ENCODE data around the gene L3MBTL1. TPM values are rescaled to one million over a fixed set of nuclear protein-coding genes. Genes with fewer than 3 reads are reported as not detected.
"Not testable (repeated sequence)": the region's sequence is repeated elsewhere in the genome, so short reads cannot be mapped to it uniquely, and the experiment has no call there.

The L3MBTL1 gene
- polyA plus RNA-seq, 1 donor = 18.8 TPM

- Histone ChIP-seq H3K9me3 (ENCODE audit: control insufficient read depth, low read depth, low read length) (no peaks in the 10 kb centered on the region), H3K36me3 (ENCODE audit: control insufficient read depth, insufficient read depth, low read length) (peaks cover 74% of the 10 kb centered on the region), H3K4me3 (ENCODE audit: low read length) (no peak overlapping the region), H3K27me3 (ENCODE audit: control insufficient read depth, insufficient read depth, low read length) (no peaks in the 10 kb centered on the region), H3K4me1 (ENCODE audit: control insufficient read depth, insufficient read depth, low read length) (no peaks in the 10 kb centered on the region), H3K27ac (ENCODE audit: low read length) (no peak overlapping the region)
- WGBS (ENCODE audit: insufficient coverage, low lambda C conversion rate) = 75% methylated on average over 3 of the region's 9 CpGs
- no peak for DNase-seq
Measured at GRCh38 chr20:43464219-43464790, 43.2 kb upstream of the L3MBTL1 start.

DNA sequence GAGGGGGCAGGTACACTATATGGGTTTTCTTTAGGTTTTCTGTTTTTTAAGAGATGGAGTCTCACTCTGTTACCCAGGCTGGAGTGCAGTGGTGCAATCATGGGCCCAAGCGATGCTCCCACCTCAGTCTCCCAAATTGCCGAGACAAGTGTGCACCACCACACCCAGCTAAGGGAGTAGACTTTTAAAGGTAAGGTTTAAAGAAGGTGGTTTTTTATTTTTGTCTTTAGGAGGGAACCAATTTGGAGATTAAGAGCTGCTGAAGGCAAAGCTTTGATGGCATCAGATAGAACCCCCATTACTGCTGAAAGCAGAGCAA is 41.9 kb upstream of the L3MBTL1 start:
- WGBS (ENCODE audit: insufficient coverage, low lambda C conversion rate) = no CpG with 5 or more reads among the region's 2 CpGs
- no peaks in the 10 kb centered on the region for H3K4me1 ChIP-seq (ENCODE audit: control insufficient read depth, insufficient read depth, low read length)
- no peak overlapping the region for H3K4me3 ChIP-seq (ENCODE audit: low read length)
- H3K27ac ChIP-seq (ENCODE audit: low read length) = no peak overlapping the region
- no peaks in the 10 kb centered on the region for H3K27me3 ChIP-seq (ENCODE audit: control insufficient read depth, insufficient read depth, low read length)
- peaks cover 63% of the 10 kb centered on the region for H3K36me3 ChIP-seq (ENCODE audit: control insufficient read depth, insufficient read depth, low read length)
- no peak for DNase-seq
- H3K9me3 ChIP-seq (ENCODE audit: control insufficient read depth, low read depth, low read length) = no peaks in the 10 kb centered on the region

DNA sequence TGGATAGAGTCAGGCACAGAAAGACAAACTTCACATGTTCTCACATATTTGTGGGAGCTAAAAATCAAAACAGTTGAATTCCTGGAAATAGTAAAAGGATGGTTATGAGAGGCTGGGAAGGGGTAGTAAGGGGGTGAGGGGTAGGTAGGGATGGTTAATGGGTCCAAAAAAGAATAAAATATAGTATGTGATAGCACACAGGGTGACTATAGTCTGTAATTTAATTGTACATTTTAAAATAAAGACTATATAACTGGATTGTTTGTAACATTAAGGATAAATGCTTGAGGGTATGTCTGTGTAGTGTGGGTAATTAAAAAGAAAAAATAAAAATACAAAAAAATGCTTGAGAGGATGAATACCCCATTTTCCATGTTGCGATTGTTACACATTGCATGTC is 39.9 kb upstream of the L3MBTL1 start:
- Histone ChIP-seq H3K4me3 (ENCODE audit: low read length) (no peak overlapping the region), H3K36me3 (ENCODE audit: control insufficient read depth, insufficient read depth, low read length) (peaks cover 49% of the 10 kb centered on the region), H3K27ac (ENCODE audit: low read length) (no peak overlapping the region), H3K4me1 (ENCODE audit: control insufficient read depth, insufficient read depth, low read length) (no peaks in the 10 kb centered on the region), H3K27me3 (ENCODE audit: control insufficient read depth, insufficient read depth, low read length) (no peaks in the 10 kb centered on the region), H3K9me3 (ENCODE audit: control insufficient read depth, low read depth, low read length) (no peaks in the 10 kb centered on the region)
- no peak for DNase-seq
- 100% methylated on average over 1 of the region's 1 CpG for WGBS (ENCODE audit: insufficient coverage, low lambda C conversion rate)

GRCh38 chr20:43472671-43473380 is 34.7 kb upstream of the L3MBTL1 start:
- Histone ChIP-seq H3K36me3 (ENCODE audit: control insufficient read depth, insufficient read depth, low read length) (peaks cover 9% of the 10 kb centered on the region), H3K4me3 (ENCODE audit: low read length) (no peak overlapping the region), H3K9me3 (ENCODE audit: control insufficient read depth, low read depth, low read length) (no peaks in the 10 kb centered on the region), H3K4me1 (ENCODE audit: control insufficient read depth, insufficient read depth, low read length) (no peaks in the 10 kb centered on the region), H3K27me3 (ENCODE audit: control insufficient read depth, insufficient read depth, low read length) (no peaks in the 10 kb centered on the region), H3K27ac (ENCODE audit: low read length) (no peak overlapping the region)
- DNase-seq = no peak
- 69% methylated on average over 4 of the region's 11 CpGs for WGBS (ENCODE audit: insufficient coverage, low lambda C conversion rate)

- no CpG with 5 or more reads among the region's 4 CpGs for WGBS (ENCODE audit: insufficient coverage, low lambda C conversion rate)
Measured at GRCh38 chr20:43473381-43473704, 34.2 kb upstream of the L3MBTL1 start.

DNA sequence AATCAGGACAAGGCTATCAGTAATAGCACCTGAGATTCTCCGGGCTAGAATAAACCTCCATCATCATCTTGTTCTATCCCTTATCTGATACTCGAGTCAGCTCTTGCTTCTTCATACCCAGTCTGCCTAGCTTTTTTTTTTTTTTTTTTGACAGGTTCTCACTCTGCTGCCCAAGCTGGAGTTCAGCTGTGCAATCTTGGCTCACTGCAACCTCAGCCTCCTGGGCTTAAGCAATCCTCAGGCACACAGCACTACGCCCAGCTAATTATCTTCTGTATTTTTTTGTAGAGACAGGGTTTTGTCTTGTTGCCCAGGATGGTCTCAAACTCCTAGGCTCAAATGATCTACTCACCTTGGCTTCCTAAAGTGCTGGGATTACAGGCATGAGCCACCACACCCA is 30.3 kb upstream of the L3MBTL1 start:
- Histone ChIP-seq H3K27me3 (ENCODE audit: control insufficient read depth, insufficient read depth, low read length) (no peaks in the 10 kb centered on the region), H3K4me3 (ENCODE audit: low read length) (no peak overlapping the region), H3K4me1 (ENCODE audit: control insufficient read depth, insufficient read depth, low read length) (no peaks in the 10 kb centered on the region), H3K27ac (ENCODE audit: low read length) (no peak overlapping the region), H3K36me3 (ENCODE audit: control insufficient read depth, insufficient read depth, low read length) (peaks cover 2% of the 10 kb centered on the region), H3K9me3 (ENCODE audit: control insufficient read depth, low read depth, low read length) (no peaks in the 10 kb centered on the region)
- no CpG with 5 or more reads among the region's 3 CpGs for WGBS (ENCODE audit: insufficient coverage, low lambda C conversion rate)
- DNase-seq = no peak

More at GRCh38 chr20:43473381-43473704, 34.2 kb upstream of the L3MBTL1 start:
- DNase-seq = no peak
- H3K27me3 ChIP-seq (ENCODE audit: control insufficient read depth, insufficient read depth, low read length) = no peaks in the 10 kb centered on the region
- no peaks in the 10 kb centered on the region for H3K9me3 ChIP-seq (ENCODE audit: control insufficient read depth, low read depth, low read length)
- H3K4me3 ChIP-seq (ENCODE audit: low read length) = no peak overlapping the region
- no peaks in the 10 kb centered on the region for H3K4me1 ChIP-seq (ENCODE audit: control insufficient read depth, insufficient read depth, low read length)
- no peak overlapping the region for H3K27ac ChIP-seq (ENCODE audit: low read length)
- H3K36me3 ChIP-seq (ENCODE audit: control insufficient read depth, insufficient read depth, low read length) = peaks cover 8% of the 10 kb centered on the region

- H3K27ac ChIP-seq (ENCODE audit: low read length) = no peak overlapping the region
- H3K27me3 ChIP-seq (ENCODE audit: control insufficient read depth, insufficient read depth, low read length) = no peaks in the 10 kb centered on the region
- no peak overlapping the region for H3K4me3 ChIP-seq (ENCODE audit: low read length)
- H3K36me3 ChIP-seq (ENCODE audit: control insufficient read depth, insufficient read depth, low read length) = peaks cover 2% of the 10 kb centered on the region
- DNase-seq = no peak
- H3K4me1 ChIP-seq (ENCODE audit: control insufficient read depth, insufficient read depth, low read length) = no peaks in the 10 kb centered on the region
- no peaks in the 10 kb centered on the region for H3K9me3 ChIP-seq (ENCODE audit: control insufficient read depth, low read depth, low read length)
- WGBS (ENCODE audit: insufficient coverage, low lambda C conversion rate) = 100% methylated on average over 1 of the region's 4 CpGs
Measured at GRCh38 chr20:43477619-43478018, 29.9 kb upstream of the L3MBTL1 start.

DNA sequence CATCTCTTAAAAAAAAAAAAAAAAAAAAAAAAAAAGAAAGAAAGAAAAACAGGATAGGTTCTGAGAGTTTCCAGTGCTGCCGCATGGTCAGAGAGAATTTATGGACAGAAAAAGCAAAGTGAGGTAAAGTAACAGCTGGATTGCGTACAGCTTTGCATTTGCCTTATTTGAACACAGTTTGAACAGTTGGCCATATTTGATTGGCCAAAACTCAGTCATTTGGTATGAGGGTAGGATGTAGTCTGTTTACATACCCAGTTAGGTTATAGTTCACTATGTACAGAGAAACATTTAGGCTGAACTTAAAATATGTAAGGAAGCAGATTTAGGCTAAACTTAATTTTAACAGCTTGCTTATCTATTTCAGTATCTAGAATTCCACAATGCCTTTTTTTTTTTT is 17.5 kb upstream of the L3MBTL1 start:
- Histone ChIP-seq H3K4me1 (ENCODE audit: control insufficient read depth, insufficient read depth, low read length) (no peaks in the 10 kb centered on the region), H3K27me3 (ENCODE audit: control insufficient read depth, insufficient read depth, low read length) (no peaks in the 10 kb centered on the region), H3K9me3 (ENCODE audit: control insufficient read depth, low read depth, low read length) (no peaks in the 10 kb centered on the region), H3K36me3 (ENCODE audit: control insufficient read depth, insufficient read depth, low read length) (no peaks in the 10 kb centered on the region), H3K4me3 (ENCODE audit: low read length) (no peak overlapping the region), H3K27ac (ENCODE audit: low read length) (no peak overlapping the region)
- WGBS (ENCODE audit: insufficient coverage, low lambda C conversion rate) = no CpG with 5 or more reads among the region's 2 CpGs
- DNase-seq = no peak

DNA sequence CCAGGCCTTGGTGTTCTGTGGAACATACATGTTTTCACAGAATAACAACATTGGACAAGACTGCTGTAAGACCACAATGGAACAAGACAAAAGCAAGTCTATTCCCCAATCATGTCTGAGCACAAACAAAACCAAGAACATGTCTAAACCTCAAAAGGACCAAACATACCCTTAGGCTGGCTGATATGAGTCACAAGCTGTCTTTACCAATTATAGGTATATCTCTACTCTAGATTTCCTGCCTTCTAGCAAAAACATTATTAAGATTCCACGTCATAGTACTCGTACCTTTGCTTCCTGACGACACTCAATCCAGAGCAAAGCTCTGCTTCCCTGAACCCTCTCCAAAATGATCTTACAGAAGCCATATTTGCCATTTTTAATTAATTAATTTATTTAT is 15.4 kb upstream of the L3MBTL1 start:
- Histone ChIP-seq H3K27ac (ENCODE audit: low read length) (no peak overlapping the region), H3K27me3 (ENCODE audit: control insufficient read depth, insufficient read depth, low read length) (no peaks in the 10 kb centered on the region), H3K9me3 (ENCODE audit: control insufficient read depth, low read depth, low read length) (no peaks in the 10 kb centered on the region), H3K4me3 (ENCODE audit: low read length) (no peak overlapping the region), H3K4me1 (ENCODE audit: control insufficient read depth, insufficient read depth, low read length) (no peaks in the 10 kb centered on the region), H3K36me3 (ENCODE audit: control insufficient read depth, insufficient read depth, low read length) (no peaks in the 10 kb centered on the region)
- no peak for DNase-seq
- 90% methylated on average over 2 of the region's 3 CpGs for WGBS (ENCODE audit: insufficient coverage, low lambda C conversion rate)

- no peak overlapping the region for H3K27ac ChIP-seq (ENCODE audit: low read length)
- no peaks in the 10 kb centered on the region for H3K27me3 ChIP-seq (ENCODE audit: control insufficient read depth, insufficient read depth, low read length)
- H3K4me1 ChIP-seq (ENCODE audit: control insufficient read depth, insufficient read depth, low read length) = no peaks in the 10 kb centered on the region
- no peak overlapping the region for H3K4me3 ChIP-seq (ENCODE audit: low read length)
- H3K9me3 ChIP-seq (ENCODE audit: control insufficient read depth, low read depth, low read length) = no peaks in the 10 kb centered on the region
- DNase-seq = no peak
- no peaks in the 10 kb centered on the region for H3K36me3 ChIP-seq (ENCODE audit: control insufficient read depth, insufficient read depth, low read length)
- WGBS (ENCODE audit: insufficient coverage, low lambda C conversion rate) = no CpG with 5 or more reads among the region's 2 CpGs
Measured at GRCh38 chr20:43495388-43495787, 12.1 kb upstream of the L3MBTL1 start.

DNA sequence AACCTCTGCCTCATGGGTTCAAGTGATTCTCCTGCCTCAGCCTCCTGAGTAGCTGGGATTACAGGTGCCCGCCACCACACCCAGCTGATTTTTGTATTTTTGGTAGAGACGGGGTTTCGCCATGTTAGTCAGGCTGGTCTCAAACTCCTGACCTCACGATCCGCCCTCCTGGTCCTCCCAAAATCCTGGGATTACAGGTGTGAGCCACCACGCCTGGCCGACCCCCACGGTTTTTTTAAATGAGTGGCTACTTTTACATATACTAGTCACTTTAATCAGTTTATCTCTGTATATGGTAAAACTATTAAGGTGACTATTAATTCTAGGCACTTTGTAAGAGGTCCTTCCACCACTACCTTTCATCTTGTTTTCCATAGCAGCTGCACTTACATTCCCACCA is 5.5 kb upstream of the L3MBTL1 start:
- not testable (repeated sequence) for H3K4me1 ChIP-seq (ENCODE audit: control insufficient read depth, insufficient read depth, low read length); H3K36me3 ChIP-seq (ENCODE audit: control insufficient read depth, insufficient read depth, low read length); H3K9me3 ChIP-seq (ENCODE audit: control insufficient read depth, low read depth, low read length); H3K27ac ChIP-seq (ENCODE audit: low read length); DNase-seq; H3K4me3 ChIP-seq (ENCODE audit: low read length)
- WGBS (ENCODE audit: insufficient coverage, low lambda C conversion rate) = no CpG with 5 or more reads among the region's 8 CpGs
- H3K27me3 ChIP-seq (ENCODE audit: control insufficient read depth, insufficient read depth, low read length) = peaks cover 25% of the 10 kb centered on the region

Measured in large intestine (tissue), 3 donors.